D721Med (cell line): ENCODE data around the gene MANEAL.

ENCODE experiments used
- DNase-seq: peaks from one replicate; pipeline ENCODE4 v3.0.0; 2011; ENCODE audit warnings: low spot score; ENCODE audit not compliant: insufficient read length
- FAIRE-seq: peaks from 2 replicates; lab custom pipeline; 2011; peaks lifted over from hg19 to GRCh38; lab: Jason Lieb, UNC
- CTCF ChIP-seq: IDR thresholded peaks from 2 replicates; pipeline ENCODE4 v1.5.1; 2012; ENCODE audit warnings: mild to moderate bottlenecking, control low read depth; ENCODE audit not compliant: insufficient read depth; ENCODE audit errors: missing control alignments

MANEAL gene

GRCh38 chr1:37807555-37808368 is 14.1 kb downstream of the MANEAL start, which contains the start of the genes C1orf122 and YRDC:
Gene C1orf122, plus strand, starts transcription at chr1:37807790. Its CDS starts 615 bp downstream, at chr1:37808405.
Gene YRDC, minus strand, starts transcription at chr1:37808208. Its CDS starts 28 bp downstream, at chr1:37808180.
- no peak for TF ChIP-seq CTCF
- no peak for FAIRE-seq
- DNase-seq: peak; percentile 95

GRCh38 chr1:37808369-37809319 is 15.0 kb downstream of the MANEAL start:
- no peak for TF ChIP-seq CTCF
- DNase-seq (peak; percentile 77), FAIRE-seq (no peak)

GRCh38 chr1:37809942-37810341 is 16.3 kb downstream of the MANEAL start:
- FAIRE-seq (no peak), DNase-seq (no peak)
- no peak for TF ChIP-seq CTCF

- FAIRE-seq: no peak
- DNase-seq: no peak
- TF ChIP-seq CTCF: peak; percentile 81
These were observed 17.5 kb downstream of the MANEAL start for GRCh38 chr1:37811027-37811655.

- FAIRE-seq (no peak), DNase-seq (no peak)
- no peak for TF ChIP-seq CTCF
These were observed 20.0 kb downstream of the MANEAL start for GRCh38 chr1:37813529-37814145.

GRCh38 chr1:37814252-37814651 is 20.6 kb downstream of the MANEAL start:
- FAIRE-seq (no peak), DNase-seq (no peak)
- TF ChIP-seq CTCF: no peak
